ENCODE results near the gene SNAP29.

DNA sequence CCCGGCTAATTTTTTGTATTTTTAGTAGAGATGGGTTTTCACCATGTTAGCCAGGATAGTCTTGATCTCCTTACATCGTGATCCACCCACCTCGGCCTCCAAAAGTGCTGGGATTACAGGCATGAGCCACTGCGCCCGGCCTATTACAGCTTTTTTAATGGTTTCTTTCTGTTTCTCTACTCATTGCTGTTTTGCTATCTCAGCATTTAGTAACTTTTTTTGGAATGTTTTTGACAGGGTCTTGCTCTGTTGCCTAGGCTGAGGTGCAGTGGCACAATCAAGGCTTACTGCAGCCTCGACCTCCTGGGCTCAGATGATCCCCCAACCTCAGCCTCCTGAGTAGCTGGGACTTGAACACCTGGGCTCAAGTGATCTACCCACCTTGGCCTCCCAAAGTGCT is 53.7 kb downstream of the SNAP29 start:
- TF ChIP-seq, protein P1, sequence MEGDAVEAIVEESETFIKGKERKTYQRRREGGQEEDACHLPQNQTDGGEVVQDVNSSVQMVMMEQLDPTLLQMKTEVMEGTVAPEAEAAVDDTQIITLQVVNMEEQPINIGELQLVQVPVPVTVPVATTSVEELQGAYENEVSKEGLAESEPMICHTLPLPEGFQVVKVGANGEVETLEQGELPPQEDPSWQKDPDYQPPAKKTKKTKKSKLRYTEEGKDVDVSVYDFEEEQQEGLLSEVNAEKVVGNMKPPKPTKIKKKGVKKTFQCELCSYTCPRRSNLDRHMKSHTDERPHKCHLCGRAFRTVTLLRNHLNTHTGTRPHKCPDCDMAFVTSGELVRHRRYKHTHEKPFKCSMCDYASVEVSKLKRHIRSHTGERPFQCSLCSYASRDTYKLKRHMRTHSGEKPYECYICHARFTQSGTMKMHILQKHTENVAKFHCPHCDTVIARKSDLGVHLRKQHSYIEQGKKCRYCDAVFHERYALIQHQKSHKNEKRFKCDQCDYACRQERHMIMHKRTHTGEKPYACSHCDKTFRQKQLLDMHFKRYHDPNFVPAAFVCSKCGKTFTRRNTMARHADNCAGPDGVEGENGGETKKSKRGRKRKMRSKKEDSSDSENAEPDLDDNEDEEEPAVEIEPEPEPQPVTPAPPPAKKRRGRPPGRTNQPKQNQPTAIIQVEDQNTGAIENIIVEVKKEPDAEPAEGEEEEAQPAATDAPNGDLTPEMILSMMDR (IDR thresholded peaks at IDR 0.05), result no peak
- TF ChIP-seq POLR2A (IDR thresholded peaks at IDR 0.05) (no peak), EP300 (IDR thresholded peaks at IDR 0.05) (no peak)
